ENCODE results near the gene HLA-DQB1.

DNA sequence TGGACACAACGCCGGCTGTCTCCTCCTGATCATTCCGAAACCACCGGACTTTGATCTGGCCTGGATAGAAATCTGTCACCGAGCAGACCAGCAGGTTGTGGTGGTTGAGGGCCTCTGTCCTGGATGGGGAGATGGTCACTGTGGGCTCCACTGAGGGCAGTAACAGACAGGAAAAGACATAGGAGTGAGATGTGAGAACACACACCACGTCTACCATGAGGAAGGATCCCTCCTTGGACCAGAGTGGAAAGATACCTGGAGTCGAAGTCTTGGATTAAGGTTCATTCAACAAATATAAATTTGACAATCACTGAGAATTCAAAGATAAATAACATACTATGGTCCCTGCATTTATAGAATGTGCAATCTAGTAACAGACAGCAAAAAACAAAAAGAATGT is 4.4 kb downstream of the HLA-DQB1 start:
- TF ChIP-seq, protein P1, sequence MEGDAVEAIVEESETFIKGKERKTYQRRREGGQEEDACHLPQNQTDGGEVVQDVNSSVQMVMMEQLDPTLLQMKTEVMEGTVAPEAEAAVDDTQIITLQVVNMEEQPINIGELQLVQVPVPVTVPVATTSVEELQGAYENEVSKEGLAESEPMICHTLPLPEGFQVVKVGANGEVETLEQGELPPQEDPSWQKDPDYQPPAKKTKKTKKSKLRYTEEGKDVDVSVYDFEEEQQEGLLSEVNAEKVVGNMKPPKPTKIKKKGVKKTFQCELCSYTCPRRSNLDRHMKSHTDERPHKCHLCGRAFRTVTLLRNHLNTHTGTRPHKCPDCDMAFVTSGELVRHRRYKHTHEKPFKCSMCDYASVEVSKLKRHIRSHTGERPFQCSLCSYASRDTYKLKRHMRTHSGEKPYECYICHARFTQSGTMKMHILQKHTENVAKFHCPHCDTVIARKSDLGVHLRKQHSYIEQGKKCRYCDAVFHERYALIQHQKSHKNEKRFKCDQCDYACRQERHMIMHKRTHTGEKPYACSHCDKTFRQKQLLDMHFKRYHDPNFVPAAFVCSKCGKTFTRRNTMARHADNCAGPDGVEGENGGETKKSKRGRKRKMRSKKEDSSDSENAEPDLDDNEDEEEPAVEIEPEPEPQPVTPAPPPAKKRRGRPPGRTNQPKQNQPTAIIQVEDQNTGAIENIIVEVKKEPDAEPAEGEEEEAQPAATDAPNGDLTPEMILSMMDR (IDR thresholded peaks at IDR 0.05) = no peak
- TF ChIP-seq POLR2AphosphoS5 (IDR thresholded peaks at IDR 0.05) = no peak
- no peak for TF ChIP-seq POLR2A (IDR thresholded peaks at IDR 0.05; ENCODE audit: low read depth)
- no peak for TF ChIP-seq EP300 (IDR thresholded peaks at IDR 0.05)

All from esophagus muscularis mucosa (tissue), 4 donors.